Stimulated activated CD4-positive, alpha-beta T cell treated with anti-CD3 and anti-CD28 coated beads, Interleukin-2, amount 100 ng/mL, for 4 hours (primary cell): ENCODE results near the gene GRPEL2.
"Not testable (repeated sequence)": the region's sequence is repeated elsewhere in the genome, so short reads cannot be mapped to it uniquely, and the experiment has no call there.

ENCODE experiments used
- DNase-seq: peaks from one replicate; pipeline ENCODE4 v3.0.0-alpha.2; 2020; ENCODE audit warnings: low read depth

The GRPEL2 gene

DNA sequence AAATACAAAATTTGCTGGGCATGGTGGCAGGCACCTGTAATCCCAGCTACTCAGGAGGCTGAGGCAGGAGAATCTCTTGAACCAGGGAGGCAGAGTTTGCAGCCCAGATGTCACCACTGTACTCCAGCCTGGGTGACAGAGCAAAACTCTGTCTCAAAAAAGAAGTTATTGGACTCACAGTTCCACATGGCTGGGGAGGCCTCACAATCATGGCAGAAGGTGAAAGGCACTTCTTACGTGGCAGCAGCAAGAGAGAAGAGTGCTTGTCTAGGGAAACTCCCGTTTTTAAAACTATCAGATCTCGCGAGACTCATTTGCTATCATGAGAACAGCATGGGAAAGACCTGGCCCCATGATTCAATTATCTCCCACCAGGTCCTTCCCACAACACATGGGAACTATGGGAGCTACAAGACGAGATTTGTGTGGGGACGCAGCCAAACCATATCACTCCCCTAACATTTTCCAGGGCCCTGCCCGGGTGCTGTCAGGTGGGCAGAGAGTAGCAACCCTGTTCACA lies 53.5 kb downstream of the GRPEL2 start:
- not testable (repeated sequence) for DNase-seq

GRCh38 chr5:149399775-149400174 lies 54.5 kb downstream of the GRPEL2 start:
- no peak for DNase-seq

DNA sequence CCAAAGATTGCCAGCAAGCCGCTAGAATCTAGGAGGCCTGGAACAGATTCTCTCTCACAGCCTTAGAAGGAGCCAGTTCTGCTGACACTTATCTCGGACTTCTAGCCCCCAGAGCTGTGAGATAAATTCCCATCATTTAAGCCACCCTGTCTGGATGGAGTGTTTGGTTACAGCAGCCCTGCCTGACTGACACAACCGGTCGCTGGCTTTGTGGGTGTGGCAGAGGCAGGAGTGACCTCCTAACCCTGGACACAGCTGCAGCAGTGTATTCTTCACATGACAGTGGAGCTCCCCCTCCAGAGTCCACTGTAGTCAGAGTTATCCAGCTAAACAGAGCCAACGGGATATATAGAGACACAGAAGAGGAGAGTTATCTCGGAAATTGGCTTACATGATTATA lies 55.0 kb downstream of the GRPEL2 start:
- no peak for DNase-seq

- DNase-seq = no peak
Observed at GRCh38 chr5:149401051-149401450, 55.8 kb downstream of the GRPEL2 start.

DNA sequence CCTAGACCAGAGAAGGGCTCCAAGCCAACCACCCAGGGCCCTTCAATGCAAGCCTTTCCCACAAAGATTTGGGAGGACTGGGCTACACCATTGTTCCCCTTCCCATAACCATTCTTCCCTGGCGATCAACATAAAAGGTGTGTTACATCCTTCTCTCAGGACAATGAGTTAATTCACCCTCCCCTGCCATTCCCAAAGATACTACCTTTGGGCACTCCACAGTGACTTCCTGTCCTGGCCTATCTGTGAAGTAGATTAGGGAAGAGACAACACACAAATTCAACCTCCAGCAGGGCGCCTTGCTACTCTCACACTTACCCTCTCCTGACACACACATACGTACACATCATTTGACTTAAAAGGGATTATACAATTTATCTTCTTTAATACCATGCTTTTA lies 57.0 kb downstream of the GRPEL2 start:
- no peak for DNase-seq
